ENCODE results near the gene SMIM35. TPM values are rescaled to one million over a fixed set of nuclear protein-coding genes. Genes with fewer than 3 reads are reported as not detected.

SMIM35 gene
- total RNA-seq, 1 experiment from 2014 or later, result not detected

DNA sequence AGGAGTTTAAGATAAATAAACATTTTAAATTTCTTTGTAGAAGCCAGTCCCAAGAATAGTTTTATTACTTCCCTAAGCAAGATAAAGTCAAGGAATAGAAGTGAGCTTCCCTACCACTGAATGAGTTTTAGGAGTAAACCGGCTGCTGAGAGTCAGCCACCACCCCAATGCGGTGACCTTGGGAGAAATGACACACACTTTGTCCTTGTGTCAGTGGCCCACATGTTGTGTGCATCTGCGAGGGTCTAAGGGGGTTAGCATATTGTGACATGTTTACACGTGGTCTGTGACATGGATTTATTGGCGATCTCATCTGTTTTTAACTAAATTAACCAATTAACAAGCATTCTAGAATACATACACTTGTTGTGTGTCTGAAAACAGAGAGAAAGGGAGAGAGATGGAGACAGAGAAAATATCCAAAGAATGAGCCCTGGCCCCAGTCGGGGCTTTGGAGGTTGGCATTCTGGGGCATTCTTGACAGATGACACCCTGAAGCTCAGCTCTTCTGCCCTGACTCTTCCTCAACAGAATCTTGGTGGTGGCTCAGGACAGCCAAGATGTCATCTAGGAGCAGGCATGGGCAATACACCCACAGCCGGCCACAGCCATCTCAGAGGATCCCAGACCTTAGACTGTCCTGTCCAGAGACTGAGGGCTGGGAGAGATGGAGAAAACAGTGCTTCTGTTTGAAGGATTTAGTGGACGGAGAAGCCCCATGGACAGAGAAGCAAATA, 39.6 kb downstream of the SMIM35 start:
- H3K9me3 Mint-ChIP-seq, result no peaks in the 10 kb centered on the region
- ATAC-seq, result no peak
- POLR2A ChIA-PET, result no interaction called here
- H3K27ac Mint-ChIP-seq, result no peak overlapping the region
- CTCF ChIA-PET, result interaction anchor here (1.1 to 1.8 kb wide), 2 partner anchors 10 to 239 kb away, joined by 3 to 4 read pairs; no protein-coding TSS in a partner anchor
- TF ChIP-seq ZNF317 (CRISPR knock-in tag; IDR thresholded peaks at IDR 0.05; ENCODE audit: borderline replicate concordance, low read depth), result no peak
- no peak for TF ChIP-seq MXD4 (CRISPR knock-in tag; IDR thresholded peaks at IDR 0.05; ENCODE audit: borderline replicate concordance)
- TF ChIP-seq CREM (CRISPR knock-in tag; IDR thresholded peaks at IDR 0.05), result no peak
- no peak for TF ChIP-seq NFYB (CRISPR knock-in tag; conservative IDR thresholded peaks at IDR 0.05; ENCODE audit: low read depth)
- no peak for TF ChIP-seq TP53 (CRISPR knock-in tag; IDR thresholded peaks at IDR 0.05)
- TF ChIP-seq RORB (CRISPR knock-in tag; IDR thresholded peaks at IDR 0.05), result no peak
- no peak for TF ChIP-seq ATF2 (CRISPR knock-in tag; IDR thresholded peaks at IDR 0.05; ENCODE audit: borderline replicate concordance, low read depth)
- TF ChIP-seq SOX15 (CRISPR knock-in tag; IDR thresholded peaks at IDR 0.05), result no peak
- TF ChIP-seq ETV6 (CRISPR knock-in tag; IDR thresholded peaks at IDR 0.05), result no peak
- TF ChIP-seq, protein P1, sequence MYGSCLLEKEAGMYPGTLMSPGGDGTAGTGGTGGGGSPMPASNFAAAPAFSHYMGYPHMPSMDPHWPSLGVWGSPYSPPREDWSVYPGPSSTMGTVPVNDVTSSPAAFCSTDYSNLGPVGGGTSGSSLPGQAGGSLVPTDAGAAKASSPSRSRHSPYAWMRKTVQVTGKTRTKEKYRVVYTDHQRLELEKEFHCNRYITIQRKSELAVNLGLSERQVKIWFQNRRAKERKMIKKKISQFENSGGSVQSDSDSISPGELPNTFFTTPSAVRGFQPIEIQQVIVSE (CRISPR knock-in tag; IDR thresholded peaks at IDR 0.05; ENCODE audit: borderline replicate concordance), result no peak
- no peak for TF ChIP-seq GTF2I (CRISPR knock-in tag; conservative IDR thresholded peaks at IDR 0.05)
- TF ChIP-seq, protein P2, sequence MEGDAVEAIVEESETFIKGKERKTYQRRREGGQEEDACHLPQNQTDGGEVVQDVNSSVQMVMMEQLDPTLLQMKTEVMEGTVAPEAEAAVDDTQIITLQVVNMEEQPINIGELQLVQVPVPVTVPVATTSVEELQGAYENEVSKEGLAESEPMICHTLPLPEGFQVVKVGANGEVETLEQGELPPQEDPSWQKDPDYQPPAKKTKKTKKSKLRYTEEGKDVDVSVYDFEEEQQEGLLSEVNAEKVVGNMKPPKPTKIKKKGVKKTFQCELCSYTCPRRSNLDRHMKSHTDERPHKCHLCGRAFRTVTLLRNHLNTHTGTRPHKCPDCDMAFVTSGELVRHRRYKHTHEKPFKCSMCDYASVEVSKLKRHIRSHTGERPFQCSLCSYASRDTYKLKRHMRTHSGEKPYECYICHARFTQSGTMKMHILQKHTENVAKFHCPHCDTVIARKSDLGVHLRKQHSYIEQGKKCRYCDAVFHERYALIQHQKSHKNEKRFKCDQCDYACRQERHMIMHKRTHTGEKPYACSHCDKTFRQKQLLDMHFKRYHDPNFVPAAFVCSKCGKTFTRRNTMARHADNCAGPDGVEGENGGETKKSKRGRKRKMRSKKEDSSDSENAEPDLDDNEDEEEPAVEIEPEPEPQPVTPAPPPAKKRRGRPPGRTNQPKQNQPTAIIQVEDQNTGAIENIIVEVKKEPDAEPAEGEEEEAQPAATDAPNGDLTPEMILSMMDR (IDR thresholded peaks at IDR 0.05), result no peak
- TF ChIP-seq ZNF532 (CRISPR knock-in tag; IDR thresholded peaks at IDR 0.05; ENCODE audit: borderline replicate concordance), result no peak
- TF ChIP-seq IRF2 (CRISPR knock-in tag; IDR thresholded peaks at IDR 0.05; ENCODE audit: borderline replicate concordance, low read depth), result no peak
- no peak for TF ChIP-seq NR3C1 (CRISPR knock-in tag; conservative IDR thresholded peaks at IDR 0.05; ENCODE audit: low read depth)
- no peak for TF ChIP-seq NR2C2 (CRISPR knock-in tag; IDR thresholded peaks at IDR 0.05)
- 0 out of 2 replicates have a peak, but pooled peaks cover 3% of the 10 kb centered on the region for H3K4me1 Mint-ChIP-seq
- no peaks in the 10 kb centered on the region for H3K36me3 Mint-ChIP-seq
- no peak overlapping the region for H3K4me3 Mint-ChIP-seq
- no peaks in the 10 kb centered on the region for H3K27me3 Mint-ChIP-seq (ENCODE audit: low read depth)
- DNase-seq (ENCODE audit: low spot score), result no peak
